HFFc6 (cell line): ENCODE data around the gene ANGPTL4. TPM values are rescaled to one million over a fixed set of nuclear protein-coding genes. Genes with fewer than 3 reads are reported as not detected.

Source experiments
- DNase-seq: peaks from one replicate; pipeline ENCODE4 v3.0.0-alpha.2; 2018
- H3K27ac Mint-ChIP-seq: 2 replicates; pipeline ENCODE4 v1.8.0; 2020; ENCODE audit warnings: mild to moderate bottlenecking, mixed read lengths
- H3K27me3 Mint-ChIP-seq: 2 replicates; pipeline ENCODE4 v1.8.0; 2021; ENCODE audit warnings: mild to moderate bottlenecking, moderate library complexity, mixed read lengths; ENCODE audit not compliant: insufficient read depth
- H3K36me3 Mint-ChIP-seq: 2 replicates; pipeline ENCODE4 v1.8.0; 2021; ENCODE audit warnings: low read depth, mixed read lengths
- H3K4me1 Mint-ChIP-seq: 2 replicates; pipeline ENCODE4 v1.8.0; 2020; ENCODE audit warnings: low read depth, mixed read lengths
- H3K4me3 Mint-ChIP-seq: 2 replicates; pipeline ENCODE4 v1.8.0; 2020; ENCODE audit warnings: mild to moderate bottlenecking, moderate library complexity, mixed read lengths
- H3K9me3 Mint-ChIP-seq: 2 replicates; pipeline ENCODE4 v1.8.0; 2020; ENCODE audit warnings: mild to moderate bottlenecking, mixed read lengths
- total RNA-seq, 6 experiments: library from RNA; stranded (reverse); fragmentation: NEBNext Ultra II Directional; extraction: Animal tissue kit (Norgen Biotek cat#: 25700); gene quantifications; 2 replicates in 1 of 6; 3 replicates in 5 of 6; pipeline ENCODE4 v1.2.3, GENCODE V29; 2021
- TF ChIP-seq, protein P1 (sequence below): fragments of 200-600 bp; sonication (generic); IDR thresholded peaks from 2 replicates; pipeline ENCODE4 v1.5.0; 2021; ENCODE audit warnings: antibody characterized with exemption, mild to moderate bottlenecking

The ANGPTL4 gene
- total RNA-seq, 6 experiments from 2014 or later, result 1.5 to 9.8 (median 2.0) TPM

DNA sequence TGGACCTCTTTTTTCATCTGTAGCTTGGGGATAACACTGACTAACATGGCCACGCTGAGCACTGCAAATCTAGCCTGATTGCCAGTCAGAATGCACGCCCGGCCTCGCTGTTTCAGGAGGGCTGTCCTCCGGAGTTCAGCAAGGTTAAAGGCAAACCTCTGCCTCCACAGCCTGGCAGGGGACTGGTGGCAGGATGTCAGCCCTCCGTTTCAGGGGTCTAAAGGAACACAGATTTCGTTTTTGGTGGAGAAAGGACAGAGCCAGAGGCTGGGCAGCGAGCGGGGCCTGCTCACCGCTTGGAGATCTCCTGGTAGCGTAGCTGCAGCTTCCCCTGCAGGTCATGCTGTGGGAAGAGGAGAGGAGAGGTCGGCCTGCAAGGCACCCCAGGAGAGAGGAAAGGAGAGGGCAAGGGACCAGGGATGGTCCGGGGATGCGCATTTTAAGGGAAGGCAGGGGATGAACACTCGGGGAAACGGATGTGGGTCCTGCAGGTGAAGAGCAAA lies 43.3 kb upstream of the ANGPTL4 start:
- no peak for DNase-seq
- Mint-ChIP-seq H3K27ac (peak overlapping the region; percentile 100), H3K4me1 (peaks cover 20% of the 10 kb centered on the region), H3K4me3 (peak overlapping the region; percentile 100), H3K27me3 (no peaks in the 10 kb centered on the region; the same call in none of the 2 replicates), H3K9me3 (no peaks in the 10 kb centered on the region), H3K36me3 (peaks cover 28% of the 10 kb centered on the region)
- TF ChIP-seq, protein P1, sequence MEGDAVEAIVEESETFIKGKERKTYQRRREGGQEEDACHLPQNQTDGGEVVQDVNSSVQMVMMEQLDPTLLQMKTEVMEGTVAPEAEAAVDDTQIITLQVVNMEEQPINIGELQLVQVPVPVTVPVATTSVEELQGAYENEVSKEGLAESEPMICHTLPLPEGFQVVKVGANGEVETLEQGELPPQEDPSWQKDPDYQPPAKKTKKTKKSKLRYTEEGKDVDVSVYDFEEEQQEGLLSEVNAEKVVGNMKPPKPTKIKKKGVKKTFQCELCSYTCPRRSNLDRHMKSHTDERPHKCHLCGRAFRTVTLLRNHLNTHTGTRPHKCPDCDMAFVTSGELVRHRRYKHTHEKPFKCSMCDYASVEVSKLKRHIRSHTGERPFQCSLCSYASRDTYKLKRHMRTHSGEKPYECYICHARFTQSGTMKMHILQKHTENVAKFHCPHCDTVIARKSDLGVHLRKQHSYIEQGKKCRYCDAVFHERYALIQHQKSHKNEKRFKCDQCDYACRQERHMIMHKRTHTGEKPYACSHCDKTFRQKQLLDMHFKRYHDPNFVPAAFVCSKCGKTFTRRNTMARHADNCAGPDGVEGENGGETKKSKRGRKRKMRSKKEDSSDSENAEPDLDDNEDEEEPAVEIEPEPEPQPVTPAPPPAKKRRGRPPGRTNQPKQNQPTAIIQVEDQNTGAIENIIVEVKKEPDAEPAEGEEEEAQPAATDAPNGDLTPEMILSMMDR, result no peak

DNA sequence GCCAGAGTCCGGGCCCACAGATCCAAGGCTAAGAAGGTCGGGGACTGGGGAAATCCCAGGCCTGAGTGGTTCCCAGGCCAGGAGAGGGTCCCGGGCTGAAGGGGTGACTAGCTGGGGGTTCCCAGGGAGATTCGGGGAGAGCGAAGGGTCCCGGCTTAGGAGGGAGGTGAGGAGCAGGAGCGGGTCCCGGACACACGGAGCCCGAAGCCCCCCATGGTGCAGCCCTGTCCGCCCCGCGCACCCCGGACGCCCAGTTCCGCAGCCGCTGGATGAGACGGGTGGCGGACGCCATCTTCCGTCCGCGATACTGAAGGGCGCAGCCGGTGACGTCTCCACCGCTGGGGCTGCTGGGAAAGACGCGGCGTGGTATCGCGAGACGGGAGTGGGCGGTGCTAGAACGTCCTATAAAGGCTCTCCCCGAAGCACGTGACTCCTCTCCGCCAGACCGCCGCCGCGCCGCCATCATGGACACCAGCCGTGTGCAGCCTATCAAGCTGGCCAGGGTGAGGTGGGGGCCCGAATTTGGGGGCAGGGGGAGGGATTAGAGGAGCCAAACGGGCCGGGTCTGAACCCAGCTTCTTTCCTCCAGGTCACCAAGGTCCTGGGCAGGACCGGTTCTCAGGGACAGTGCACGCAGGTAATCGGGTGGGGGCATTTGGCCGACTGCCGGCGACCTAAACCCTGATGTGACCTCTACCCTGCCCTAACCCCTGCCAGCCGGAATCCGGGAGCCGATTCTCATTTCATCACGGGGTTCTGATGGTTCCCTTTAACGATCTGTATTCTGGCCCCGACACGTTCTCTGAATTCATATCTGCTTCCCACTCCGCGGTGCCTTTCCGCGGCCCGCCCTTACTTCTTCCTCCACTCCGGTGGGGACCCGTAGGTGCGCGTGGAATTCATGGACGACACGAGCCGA lies 42.6 kb upstream of the ANGPTL4 start, which contains the start of the genes NDUFA7 and RPS28:
TSS of gene NDUFA7 (minus strand) at position 309 of the 919 bp plus-strand sequence. CDS start at position 292, 17 bp downstream.
TSS of gene RPS28 (plus strand) at position 430 of the 919 bp plus-strand sequence. CDS start at position 465, 35 bp downstream.
- H3K9me3 Mint-ChIP-seq, result no peaks in the 10 kb centered on the region
- H3K4me1 Mint-ChIP-seq, result peaks cover 20% of the 10 kb centered on the region
- H3K4me3 Mint-ChIP-seq, result peak within 1 kb of the TSS; percentile 100
- DNase-seq, result peak; percentile 93
- TF ChIP-seq, protein P1, result peak; percentile 26; the same call in 1 of the 2 replicates
- H3K36me3 Mint-ChIP-seq, result peaks cover 28% of the 10 kb centered on the region
- no peaks in the 10 kb centered on the region; the same call in none of the 2 replicates for H3K27me3 Mint-ChIP-seq
- H3K27ac Mint-ChIP-seq, result peak within 1 kb of the TSS; percentile 100

DNA sequence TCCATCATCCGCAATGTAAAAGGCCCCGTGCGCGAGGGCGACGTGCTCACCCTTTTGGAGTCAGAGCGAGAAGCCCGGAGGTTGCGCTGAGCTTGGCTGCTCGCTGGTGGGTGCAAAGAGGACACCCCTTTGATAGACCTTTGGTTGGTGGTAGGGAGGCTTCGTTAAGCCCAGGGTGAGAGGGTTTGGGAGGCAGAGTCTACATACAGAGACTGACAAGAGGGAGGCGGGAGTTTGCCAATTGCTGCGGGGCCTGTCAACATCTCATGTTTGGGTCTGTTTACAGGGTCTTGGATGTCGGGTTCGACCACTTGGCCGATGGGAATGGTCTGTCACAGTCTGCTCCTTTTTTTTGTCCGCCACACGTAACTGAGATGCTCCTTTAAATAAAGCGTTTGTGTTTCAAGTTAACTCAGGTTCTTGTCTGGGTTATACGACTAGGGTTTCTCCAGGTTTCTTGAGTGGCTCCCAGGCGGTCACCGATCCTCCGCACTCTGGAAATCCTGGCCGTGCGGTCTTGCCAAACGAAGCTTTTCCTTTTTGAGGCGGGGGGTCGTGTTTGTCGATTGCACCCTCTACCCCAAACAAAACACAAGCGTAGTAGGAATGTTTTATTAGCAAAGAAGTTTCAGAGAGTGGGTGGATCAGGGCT lies 41.8 kb upstream of the ANGPTL4 start:
- TF ChIP-seq, protein P1, result no peak
- Mint-ChIP-seq H3K36me3 (peaks cover 32% of the 10 kb centered on the region), H3K9me3 (peaks cover 6% of the 10 kb centered on the region; the same call in 1 of the 2 replicates), H3K27me3 (peaks cover 2% of the 10 kb centered on the region), H3K4me3 (peak overlapping the region; percentile 100), H3K4me1 (peaks cover 20% of the 10 kb centered on the region), H3K27ac (peak overlapping the region; percentile 100)
- no peak for DNase-seq

DNA sequence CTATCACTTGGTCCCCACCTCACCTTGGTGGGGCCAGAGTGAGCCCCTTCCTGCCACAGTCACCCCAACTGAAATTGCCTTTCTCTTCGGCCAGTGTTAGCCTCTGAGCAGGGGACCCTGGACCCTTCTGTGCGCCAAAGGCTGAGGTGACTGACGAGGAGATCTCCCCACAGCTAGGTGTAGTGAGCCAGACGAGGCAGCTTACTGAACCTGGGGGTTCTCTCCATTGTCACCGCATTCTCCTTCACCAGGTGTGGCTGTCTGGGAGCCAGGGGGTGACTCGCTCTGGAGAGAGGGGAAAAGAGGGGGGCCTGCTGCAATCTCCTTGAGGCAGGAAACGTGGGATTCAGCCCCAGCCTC lies 41.3 kb upstream of the ANGPTL4 start:
- no peak overlapping the region for H3K27ac Mint-ChIP-seq
- H3K4me1 Mint-ChIP-seq, result peaks cover 20% of the 10 kb centered on the region
- peaks cover 3% of the 10 kb centered on the region for H3K27me3 Mint-ChIP-seq
- H3K9me3 Mint-ChIP-seq, result peaks cover 6% of the 10 kb centered on the region; the same call in 1 of the 2 replicates
- DNase-seq, result no peak
- H3K4me3 Mint-ChIP-seq, result peak overlapping the region; percentile 100
- H3K36me3 Mint-ChIP-seq, result peaks cover 32% of the 10 kb centered on the region
- TF ChIP-seq, protein P1, result no peak

DNA sequence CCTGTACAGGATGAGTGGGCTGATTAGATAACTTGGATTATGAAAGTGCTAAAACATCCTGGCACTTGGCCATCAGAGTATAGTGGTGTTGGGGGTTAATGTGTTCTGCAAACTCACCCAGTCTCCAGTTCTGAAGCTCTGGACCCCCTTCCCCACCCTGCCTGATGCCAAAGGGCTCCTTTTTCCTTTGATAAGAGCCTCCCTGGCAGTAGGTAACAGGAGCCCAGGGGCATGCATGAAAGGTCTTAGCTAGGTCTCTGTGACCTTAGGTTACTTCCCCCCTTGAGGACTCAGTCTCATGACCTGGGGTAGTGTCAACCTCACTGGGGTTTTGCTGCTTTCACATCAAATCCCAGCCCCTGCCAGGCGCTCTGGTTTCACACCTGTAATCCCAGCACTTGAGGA lies 40.2 kb upstream of the ANGPTL4 start:
- Mint-ChIP-seq H3K9me3 (peaks cover 6% of the 10 kb centered on the region; the same call in 1 of the 2 replicates), H3K36me3 (peaks cover 32% of the 10 kb centered on the region), H3K4me3 (no peak overlapping the region), H3K4me1 (peaks cover 20% of the 10 kb centered on the region), H3K27ac (no peak overlapping the region), H3K27me3 (peaks cover 3% of the 10 kb centered on the region)
- no peak for DNase-seq
- TF ChIP-seq, protein P1, result no peak
